HepG2 (cell line): ENCODE measurements around the gene RTEL1. TPM values are rescaled to one million over a fixed set of nuclear protein-coding genes. Genes with fewer than 3 reads are reported as not detected.
A peak's percentile ranks its signal among the peaks of the same experiment; 100 is the strongest.

Experiments used
- CBX5 ChIP-seq: sonication (generic); formaldehyde crosslinking; IDR thresholded peaks from 2 replicates; pipeline ENCODE4 v1.4.0; 2020; ENCODE audit warnings: missing genetic modification reagents, borderline replicate concordance
- CC2D1A ChIP-seq: sonication (generic); formaldehyde crosslinking; IDR thresholded peaks from 2 replicates; pipeline ENCODE4 v1.8.1; 2023; ENCODE audit warnings: mild to moderate bottlenecking, missing genetic modification reagents
- CTCF ChIP-seq: sonication (generic); formaldehyde crosslinking; IDR thresholded peaks from 2 replicates; pipeline ENCODE4 v1.5.0; 2020; ENCODE audit warnings: mild to moderate bottlenecking, missing genetic modification reagents, moderate library complexity
- HNRNPH1 ChIP-seq: fragments of 200-400 bp; formaldehyde crosslinking; optimal IDR thresholded peaks from 2 replicates; pipeline ENCODE3; 2017; ENCODE audit warnings: mild to moderate bottlenecking, low read depth, low read length
- KAT7 ChIP-seq: IDR thresholded peaks from 2 replicates; pipeline ENCODE4 v1.6.1; 2018; ENCODE audit warnings: borderline replicate concordance, missing compliant biosample characterization
- NFYC ChIP-seq: IDR thresholded peaks from 2 replicates; pipeline ENCODE4 v1.6.1; 2016; ENCODE audit warnings: missing genetic modification reagents, missing compliant biosample characterization
- ONECUT2 ChIP-seq: sonication (generic); formaldehyde crosslinking; IDR thresholded peaks from 2 replicates; pipeline ENCODE4 v1.4.0; 2020; ENCODE audit warnings: missing genetic modification reagents
- POLR2A ChIP-seq, 2 experiments: IDR thresholded peaks; 2 replicates each; pipeline ENCODE4 v1.6.1; 2011; ENCODE audit warnings: low read depth in 2 of 2, low read length in 2 of 2, mild to moderate bottlenecking in 1 of 2, moderate library complexity in 1 of 2; ENCODE audit not compliant: insufficient read depth in 1 of 2
- PRDM4 ChIP-seq: sonication (generic); formaldehyde crosslinking; IDR thresholded peaks from 2 replicates; pipeline ENCODE4 v1.9.0; 2021; ENCODE audit warnings: missing genetic modification reagents, borderline replicate concordance
- PRMT3 ChIP-seq: sonication (generic); formaldehyde crosslinking; IDR thresholded peaks from 2 replicates; pipeline ENCODE4 v1.8.1; 2022; ENCODE audit warnings: low read depth, mild to moderate bottlenecking, moderate library complexity, missing genetic modification reagents, borderline replicate concordance
- RAD51 ChIP-seq: fragments of 450-650 bp; IDR thresholded peaks from 2 replicates; pipeline ENCODE4 v1.6.1; 2016; ENCODE audit warnings: borderline replicate concordance
- RFX3 ChIP-seq: IDR thresholded peaks from 2 replicates; pipeline ENCODE4 v1.6.1; 2016; ENCODE audit warnings: missing biosample characterization, missing genetic modification reagents
- SALL1 ChIP-seq: sonication (generic); formaldehyde crosslinking; IDR thresholded peaks from 2 replicates; pipeline ENCODE4 v1.8.0; 2022; ENCODE audit warnings: mild to moderate bottlenecking, missing genetic modification reagents
- STAT5B ChIP-seq: sonication (generic); formaldehyde crosslinking; IDR thresholded peaks from 2 replicates; pipeline ENCODE4 v1.4.0; 2020; ENCODE audit warnings: missing genetic modification reagents
- TERF1 ChIP-seq: sonication (generic); formaldehyde crosslinking; IDR thresholded peaks from 2 replicates; pipeline ENCODE4 v1.8.0; 2022; ENCODE audit warnings: mild to moderate bottlenecking, missing genetic modification reagents, moderate library complexity
- WIZ ChIP-seq: sonication (generic); formaldehyde crosslinking; IDR thresholded peaks from 2 replicates; pipeline ENCODE4 v1.5.1; 2020; ENCODE audit warnings: mild to moderate bottlenecking, missing genetic modification reagents
- ZBTB8A ChIP-seq: sonication (generic); formaldehyde crosslinking; IDR thresholded peaks from 2 replicates; pipeline ENCODE4 v1.4.0; 2020; ENCODE audit warnings: mild to moderate bottlenecking, low read depth, missing genetic modification reagents, borderline replicate concordance
- ZNF180 ChIP-seq: sonication (generic); formaldehyde crosslinking; IDR thresholded peaks from 2 replicates; pipeline ENCODE4 v1.4.0; 2020; ENCODE audit warnings: low read depth, missing genetic modification reagents, borderline replicate concordance
- ZNF329 ChIP-seq: sonication (generic); formaldehyde crosslinking; IDR thresholded peaks from 2 replicates; pipeline ENCODE4 v1.9.0; 2021; ENCODE audit warnings: low read depth, mild to moderate bottlenecking, missing genetic modification reagents
- ZNF337 ChIP-seq: sonication (generic); formaldehyde crosslinking; IDR thresholded peaks from 2 replicates; pipeline ENCODE4 v1.5.1; 2020; ENCODE audit warnings: missing genetic modification reagents, low read depth, mild to moderate bottlenecking, borderline replicate concordance
- ZNF672 ChIP-seq: sonication (generic); formaldehyde crosslinking; IDR thresholded peaks from 2 replicates; pipeline ENCODE4 v1.8.1; 2022; ENCODE audit warnings: missing genetic modification reagents
- ZNF878 ChIP-seq: sonication (generic); formaldehyde crosslinking; IDR thresholded peaks from 2 replicates; pipeline ENCODE4 v1.8.1; 2023; ENCODE audit warnings: mild to moderate bottlenecking, missing genetic modification reagents, moderate library complexity
- ZSCAN30 ChIP-seq: sonication (generic); formaldehyde crosslinking; IDR thresholded peaks from 2 replicates; pipeline ENCODE4 v1.5.0; 2020; ENCODE audit warnings: mild to moderate bottlenecking, missing genetic modification reagents
- ZXDC ChIP-seq: sonication (generic); formaldehyde crosslinking; IDR thresholded peaks from 2 replicates; pipeline ENCODE4 v1.5.0; 2020; ENCODE audit warnings: mild to moderate bottlenecking, missing genetic modification reagents
- polyA plus RNA-seq, 8 experiments: library from polyadenylated mRNA; depleted of rRNA in 3 of 8; stranded (reverse) in 7 of 8; unstranded in 1 of 8; fragments of >200 nt; fragmentation: Illumina TruSeq in 4 of 8; extraction: Trizol in 4 of 8; gene quantifications; 2 replicates each; pipeline versions ENCODE4 v1.2.1 to v1.2.3, GENCODE V29; 2011 to 2016; ENCODE audit warnings: low read depth in 4 of 8, missing spikeins in 1 of 8, mixed read lengths in 1 of 8; ENCODE audit not compliant: insufficient read depth in 1 of 8
- total RNA-seq, 5 experiments: library from RNA; depleted of rRNA; stranded (reverse); fragments of >200 nt; fragmentation: Illumina TruSeq; extraction: Trizol; gene quantifications; 2 replicates each; pipeline ENCODE4 v1.2.3, GENCODE V29; 2016; ENCODE audit warnings: low read depth in 1 of 5

RTEL1 gene
- total and polyA plus RNA-seq, 2 of the 13 experiments (the other 11 are each of a cell fraction or from before 2014, with no cell fraction given): 21.8 to 36.4 TPM

- TF ChIP-seq HNRNPH1 (no peak), CTCF (CRISPR knock-in tag) (0 out of 2 replicates have a peak, but pooled peaks have one; percentile 1), ZNF329 (CRISPR knock-in tag) (peak; percentile 55; the same call in 1 of the 2 replicates), SALL1 (CRISPR knock-in tag) (no peak), POLR2A (IDR thresholded peaks at IDR 0.05; ENCODE audit: insufficient read depth in 1 of 2, low read depth in 2 of 2, low read length in 2 of 2) (no peak), KAT7 (0 out of 2 replicates have a peak, but pooled peaks have one; percentile 3), ZNF337 (CRISPR knock-in tag) (no peak), ZXDC (CRISPR knock-in tag) (no peak), NFYC (CRISPR knock-in tag) (no peak), WIZ (CRISPR knock-in tag) (no peak), ZNF672 (CRISPR knock-in tag) (no peak), ZBTB8A (no peak), PRMT3 (CRISPR knock-in tag) (no peak), ZNF878 (CRISPR knock-in tag) (no peak), CBX5 (CRISPR knock-in tag) (0 out of 2 replicates have a peak, but pooled peaks have one; percentile 2), ZNF180 (CRISPR knock-in tag) (no peak), PRDM4 (CRISPR knock-in tag) (no peak), ONECUT2 (CRISPR knock-in tag) (no peak), CC2D1A (CRISPR knock-in tag) (no peak), RFX3 (CRISPR knock-in tag) (no peak), STAT5B (CRISPR knock-in tag) (no peak), TERF1 (CRISPR knock-in tag) (peak; percentile 27; the same call in 1 of the 2 replicates), ZSCAN30 (CRISPR knock-in tag) (no peak), RAD51 (no peak)
Measured at GRCh38 chr20:63738687-63739129, 80.6 kb downstream of the RTEL1 start (continued).
